ENCODE results near the gene ARHGAP19. TPM values are rescaled to one million over a fixed set of nuclear protein-coding genes. Genes with fewer than 3 reads are reported as not detected.

The ARHGAP19 gene
- total RNA-seq, 4 donors from 2014 or later, result 5.7 to 10.4 (median 9.2) TPM

- no peak for TF ChIP-seq CTCF (IDR thresholded peaks at IDR 0.05; ENCODE audit: low read depth)
Measured at GRCh38 chr10:97222326-97222961, 70.0 kb downstream of the ARHGAP19 start.

- TF ChIP-seq CTCF (IDR thresholded peaks at IDR 0.05; ENCODE audit: low read depth), result no peak
Measured at GRCh38 chr10:97220355-97220754, 72.1 kb downstream of the ARHGAP19 start.

GRCh38 chr10:97217299-97217698 is 75.1 kb downstream of the ARHGAP19 start:
- TF ChIP-seq CTCF (IDR thresholded peaks at IDR 0.05; ENCODE audit: low read depth), result no peak

- TF ChIP-seq CTCF (IDR thresholded peaks at IDR 0.05; ENCODE audit: low read depth), result no peak
Measured at GRCh38 chr10:97215619-97216260, 76.7 kb downstream of the ARHGAP19 start.

- no peak for TF ChIP-seq CTCF (IDR thresholded peaks at IDR 0.05; ENCODE audit: low read depth)
Measured at GRCh38 chr10:97213431-97213830, 79.0 kb downstream of the ARHGAP19 start.

GRCh38 chr10:97211229-97211628 is 81.2 kb downstream of the ARHGAP19 start:
- TF ChIP-seq CTCF (IDR thresholded peaks at IDR 0.05; ENCODE audit: low read depth), result no peak

- TF ChIP-seq CTCF (IDR thresholded peaks at IDR 0.05; ENCODE audit: low read depth), result no peak
Measured at GRCh38 chr10:97210543-97210960, 81.9 kb downstream of the ARHGAP19 start.

All from subcutaneous adipose tissue (tissue), 4 donors.